Peyer's patch (tissue), 4 donors: ENCODE data around the gene COLEC12. TPM values are rescaled to one million over a fixed set of nuclear protein-coding genes. Genes with fewer than 3 reads are reported as not detected.

Experiments
- DNase-seq, 3 donors: peaks; one replicate each; pipeline ENCODE4 v3.0.0-alpha.2; 2017 to 2019
- H3K27ac ChIP-seq, 4 donors: fragments of 200-600 bp; sonication (generic); one replicate each; pipeline ENCODE4 v1.5.1; 2016 to 2019
- H3K27me3 ChIP-seq, 2 donors: fragments of 200-600 bp; sonication (generic); one replicate each; pipeline ENCODE4 v1.5.1; 2019
- H3K36me3 ChIP-seq, 3 donors: fragments of 200-600 bp; sonication (generic); one replicate each; pipeline ENCODE4 v1.5.1; 2016 to 2019
- H3K4me1 ChIP-seq, 4 donors: fragments of 200-600 bp; sonication (generic); one replicate each; pipeline ENCODE4 v1.5.1; 2016 to 2019
- H3K4me3 ChIP-seq, 4 donors: fragments of 200-600 bp; sonication (generic); 1 replicate in 3 of 4; 2 replicates in 1 of 4; pipeline ENCODE4 v1.5.1; 2016 to 2019; ENCODE audit warnings: mild to moderate bottlenecking in 1 of 4
- H3K9me3 ChIP-seq, 4 donors: fragments of 200-600 bp; sonication (generic); one replicate each; pipeline ENCODE4 v1.5.1; 2016 to 2019; ENCODE audit warnings: mild to moderate bottlenecking in 1 of 4
- CTCF ChIP-seq, 6 experiments: fragments of 450-650 bp in 4 of 6; fragments of 200-600 bp in 2 of 6; sonication (generic) in 1 of 6; IDR thresholded peaks; one replicate each; pipeline ENCODE4 v1.5.1; 2017 to 2019; ENCODE audit warnings: antibody characterized with exemption in 6 of 6, mild to moderate bottlenecking in 3 of 6, moderate library complexity in 1 of 6
- POLR2A ChIP-seq, 2 donors: fragments of 450-650 bp; IDR thresholded peaks; one replicate each; pipeline ENCODE4 v1.5.1; 2017; ENCODE audit warnings: antibody characterized with exemption in 2 of 2, mild to moderate bottlenecking in 2 of 2, moderate library complexity in 2 of 2
- total RNA-seq, 4 donors: library from RNA; depleted of rRNA; stranded (reverse); fragments of >200 nt; gene quantifications; one replicate each; pipeline ENCODE4 v1.1.0, GENCODE V29; 2016

Gene COLEC12
- total RNA-seq, 4 donors from 2014 or later, result 0.88 to 7.6 (median 3.8) TPM

- no peaks in the 10 kb centered on the region for H3K4me1 ChIP-seq
- TF ChIP-seq POLR2A (IDR thresholded peaks at IDR 0.05) (no peak), CTCF (IDR thresholded peaks at IDR 0.05) (no peak)
Observed at GRCh38 chr18:445055-445454, 55.4 kb downstream of the COLEC12 start.

GRCh38 chr18:438571-438970 is 61.9 kb downstream of the COLEC12 start:
- Histone ChIP-seq H3K9me3 (no peaks in the 10 kb centered on the region), H3K27ac (no peak overlapping the region), H3K4me1 (no peaks in the 10 kb centered on the region), H3K27me3 (no peaks in the 10 kb centered on the region), H3K4me3 (no peak overlapping the region), H3K36me3 (no peaks in the 10 kb centered on the region)
- no peak for TF ChIP-seq CTCF (IDR thresholded peaks at IDR 0.05)
- TF ChIP-seq POLR2A (IDR thresholded peaks at IDR 0.05), result no peak
- DNase-seq, result no peak

More at GRCh38 chr18:445055-445454, 55.4 kb downstream of the COLEC12 start:
- no peaks in the 10 kb centered on the region for H3K27me3 ChIP-seq
- no peak for DNase-seq
- no peaks in the 10 kb centered on the region for H3K36me3 ChIP-seq
- H3K27ac ChIP-seq, result no peak overlapping the region
- H3K4me3 ChIP-seq, result no peak overlapping the region
- no peaks in the 10 kb centered on the region for H3K9me3 ChIP-seq

- no peak for TF ChIP-seq CTCF (IDR thresholded peaks at IDR 0.05)
- TF ChIP-seq POLR2A (IDR thresholded peaks at IDR 0.05), result no peak
- DNase-seq, result no peak
- H3K4me3 ChIP-seq, result no peak overlapping the region
- no peaks in the 10 kb centered on the region for H3K36me3 ChIP-seq
- H3K27ac ChIP-seq, result no peak overlapping the region
- H3K9me3 ChIP-seq, result no peaks in the 10 kb centered on the region
- no peaks in the 10 kb centered on the region for H3K27me3 ChIP-seq
- no peaks in the 10 kb centered on the region for H3K4me1 ChIP-seq
Observed at GRCh38 chr18:435940-436339, 64.6 kb downstream of the COLEC12 start.

- Histone ChIP-seq H3K4me3 (no peak overlapping the region), H3K4me1 (no peaks in the 10 kb centered on the region), H3K36me3 (no peaks in the 10 kb centered on the region), H3K9me3 (no peaks in the 10 kb centered on the region), H3K27ac (no peak overlapping the region), H3K27me3 (no peaks in the 10 kb centered on the region)
- no peak for DNase-seq
- no peak for TF ChIP-seq POLR2A (IDR thresholded peaks at IDR 0.05)
Observed at GRCh38 chr18:434410-434809, 66.1 kb downstream of the COLEC12 start.

GRCh38 chr18:433960-434359 is 66.5 kb downstream of the COLEC12 start:
- Histone ChIP-seq H3K9me3 (no peaks in the 10 kb centered on the region), H3K27me3 (no peaks in the 10 kb centered on the region), H3K27ac (no peak overlapping the region), H3K4me1 (no peaks in the 10 kb centered on the region), H3K36me3 (no peaks in the 10 kb centered on the region), H3K4me3 (no peak overlapping the region)
- no peak for DNase-seq
- TF ChIP-seq CTCF (IDR thresholded peaks at IDR 0.05) (no peak), POLR2A (IDR thresholded peaks at IDR 0.05) (no peak)

GRCh38 chr18:433298-433697 is 67.2 kb downstream of the COLEC12 start:
- no peak for TF ChIP-seq POLR2A (IDR thresholded peaks at IDR 0.05)
- no peak for TF ChIP-seq CTCF (IDR thresholded peaks at IDR 0.05)
- no peak overlapping the region for H3K27ac ChIP-seq
- H3K27me3 ChIP-seq, result no peaks in the 10 kb centered on the region
- H3K4me1 ChIP-seq, result no peaks in the 10 kb centered on the region
- no peak overlapping the region for H3K4me3 ChIP-seq
- H3K36me3 ChIP-seq, result no peaks in the 10 kb centered on the region
- no peak for DNase-seq
- no peaks in the 10 kb centered on the region for H3K9me3 ChIP-seq
